ENCODE data around the gene HHIPL1.

GRCh38 chr14:99674776-99675381, 29.9 kb downstream of the HHIPL1 start:
- TF ChIP-seq CTCF (IDR thresholded peaks at IDR 0.05; ENCODE audit: low read depth, low read length) (no peak), EZH2phosphoT487 (IDR thresholded peaks at IDR 0.05; ENCODE audit: low read depth) (no peak)

Data from OCI-LY3 (cell line).